GM18951 (cell line): ENCODE measurements around the gene EXD3.

Source experiments
- POLR2A ChIP-seq: IDR thresholded peaks from 4 replicates; pipeline ENCODE4 v1.6.1; 2011; ENCODE audit warnings: mild to moderate bottlenecking; ENCODE audit not compliant: insufficient read length, insufficient read depth; ENCODE audit errors: extremely low read depth
- in situ Hi-C: fragments of 300-500 bp; cut with MboI; formaldehyde crosslinking; loops from one replicate; pipeline ENCODE4 v1.12.0; 2022; ENCODE audit warnings: low sequenced_read_pairs, mixed read lengths, inconsistent platforms; ENCODE audit not compliant: unreplicated experiment

Gene EXD3

GRCh38 chr9:137357166-137357565 lies 65.8 kb downstream of the EXD3 start:
- in situ Hi-C loops: no loop called here
- TF ChIP-seq POLR2A: no peak

DNA sequence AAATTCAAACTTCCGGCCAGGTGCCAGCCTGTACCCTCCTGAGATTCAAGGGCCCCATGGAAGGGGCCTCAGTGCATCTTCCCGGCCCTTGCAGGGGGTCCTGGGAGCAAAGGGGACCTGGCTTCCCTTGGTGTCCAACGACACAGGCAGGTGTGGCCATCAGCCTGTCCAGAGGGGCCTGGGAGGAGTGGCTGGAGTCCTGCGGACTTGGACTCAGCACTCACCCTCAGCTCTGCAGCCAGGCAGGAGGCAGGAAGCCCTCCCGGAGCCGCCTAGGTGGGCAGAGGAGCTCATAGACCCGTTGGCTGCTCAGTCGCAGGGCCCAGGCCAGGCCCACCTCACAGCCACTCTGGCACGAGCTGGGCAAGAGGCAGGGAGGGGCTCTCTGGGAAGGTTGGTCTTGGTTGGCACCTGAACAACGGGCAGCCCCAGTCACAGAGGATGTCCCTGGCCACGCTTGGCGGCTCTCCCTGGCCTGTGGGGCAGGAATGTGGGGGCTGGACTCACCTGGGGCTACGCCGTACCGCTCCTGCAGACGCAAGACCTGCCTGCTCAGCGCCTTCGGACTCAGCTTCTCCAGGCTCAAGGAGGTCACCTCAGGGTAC lies 67.1 kb downstream of the EXD3 start:
- in situ Hi-C loops: no loop called here
- TF ChIP-seq POLR2A: no peak

DNA sequence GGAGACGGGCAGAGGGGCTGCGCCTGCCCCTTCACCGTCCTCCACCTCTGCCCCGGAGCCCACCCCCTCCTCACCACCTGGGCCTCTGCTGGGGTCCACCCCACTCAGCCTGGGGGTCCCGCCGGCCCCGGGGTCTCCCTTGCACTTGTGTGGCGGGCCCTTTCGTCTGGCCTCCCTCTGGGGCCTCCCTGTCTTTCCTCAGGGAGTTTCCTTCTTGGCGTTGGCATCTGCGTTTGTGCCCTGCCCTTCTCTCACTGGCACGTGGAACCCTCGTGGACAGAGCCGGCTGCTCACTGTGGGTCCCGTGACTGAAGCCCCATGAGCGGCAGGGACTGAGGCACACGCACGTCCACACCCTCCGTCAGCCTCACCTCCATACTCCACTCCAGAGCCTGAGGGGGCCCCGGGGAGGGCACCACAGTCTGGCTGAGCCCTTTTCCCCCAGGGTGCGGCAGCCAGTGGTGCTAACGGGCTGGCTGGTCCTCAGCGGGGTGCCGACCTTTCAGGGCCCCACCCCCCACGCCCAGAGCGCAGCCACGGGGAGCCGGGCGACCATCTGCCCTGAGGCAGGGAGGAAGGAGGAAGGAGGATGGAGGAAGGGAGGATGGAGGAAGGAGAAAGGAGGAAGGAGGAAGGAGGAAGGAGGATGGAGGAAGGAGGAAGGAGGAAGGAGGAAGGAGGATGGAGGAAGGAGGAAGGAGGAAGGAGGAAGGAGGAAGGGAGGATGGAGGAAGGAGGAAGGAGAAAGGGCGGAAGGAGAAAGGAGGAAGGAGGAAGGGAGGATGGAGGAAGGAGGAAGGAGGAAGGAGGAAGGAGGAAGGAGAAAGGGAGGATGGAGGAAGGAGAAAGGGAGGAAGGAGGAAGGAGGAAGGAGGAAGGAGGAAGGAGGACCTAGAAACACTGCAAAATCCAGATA lies 67.9 kb downstream of the EXD3 start:
- in situ Hi-C loops: no loop called here

DNA sequence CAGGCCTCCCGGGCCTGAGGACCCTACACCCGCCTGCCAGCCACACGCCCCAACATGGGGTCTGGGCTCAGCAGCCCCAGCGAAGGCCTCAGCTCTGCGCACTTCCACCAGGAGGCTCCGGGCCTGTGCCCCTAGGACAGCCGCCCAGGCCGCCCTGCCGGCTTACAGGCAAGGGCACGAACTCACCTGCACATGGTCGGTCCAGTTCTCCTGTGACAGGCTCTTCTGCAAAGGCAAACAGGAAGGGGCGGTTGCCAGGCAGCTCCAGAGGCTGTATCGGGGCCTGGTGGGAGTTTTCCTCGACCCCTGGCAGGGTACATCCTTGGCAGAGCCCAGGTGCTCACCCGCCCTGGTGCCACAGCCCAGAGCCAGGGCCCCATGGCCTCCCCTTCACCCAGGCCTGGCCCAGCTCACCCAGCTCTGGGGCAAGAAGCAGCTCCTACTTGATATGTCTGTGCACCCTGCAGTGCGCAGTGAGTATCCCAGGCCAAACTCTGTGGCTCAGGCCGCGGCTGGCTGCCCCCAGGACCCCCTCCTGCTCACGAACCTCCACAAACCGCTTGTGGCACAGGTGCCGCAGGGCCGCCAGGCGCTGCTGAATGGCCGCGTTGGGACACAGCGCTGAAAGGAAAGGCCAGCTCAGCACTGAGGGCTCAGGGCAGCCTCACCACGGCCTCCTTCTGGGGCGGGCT lies 68.7 kb downstream of the EXD3 start:
- in situ Hi-C loops: no loop called here
- no peak for TF ChIP-seq POLR2A

More for the DNA sequence above, 67.9 kb downstream of the EXD3 start:
- TF ChIP-seq POLR2A: no peak

GRCh38 chr9:137353223-137354152 lies 69.5 kb downstream of the EXD3 start:
- in situ Hi-C loops: no loop called here
- no peak for TF ChIP-seq POLR2A

DNA sequence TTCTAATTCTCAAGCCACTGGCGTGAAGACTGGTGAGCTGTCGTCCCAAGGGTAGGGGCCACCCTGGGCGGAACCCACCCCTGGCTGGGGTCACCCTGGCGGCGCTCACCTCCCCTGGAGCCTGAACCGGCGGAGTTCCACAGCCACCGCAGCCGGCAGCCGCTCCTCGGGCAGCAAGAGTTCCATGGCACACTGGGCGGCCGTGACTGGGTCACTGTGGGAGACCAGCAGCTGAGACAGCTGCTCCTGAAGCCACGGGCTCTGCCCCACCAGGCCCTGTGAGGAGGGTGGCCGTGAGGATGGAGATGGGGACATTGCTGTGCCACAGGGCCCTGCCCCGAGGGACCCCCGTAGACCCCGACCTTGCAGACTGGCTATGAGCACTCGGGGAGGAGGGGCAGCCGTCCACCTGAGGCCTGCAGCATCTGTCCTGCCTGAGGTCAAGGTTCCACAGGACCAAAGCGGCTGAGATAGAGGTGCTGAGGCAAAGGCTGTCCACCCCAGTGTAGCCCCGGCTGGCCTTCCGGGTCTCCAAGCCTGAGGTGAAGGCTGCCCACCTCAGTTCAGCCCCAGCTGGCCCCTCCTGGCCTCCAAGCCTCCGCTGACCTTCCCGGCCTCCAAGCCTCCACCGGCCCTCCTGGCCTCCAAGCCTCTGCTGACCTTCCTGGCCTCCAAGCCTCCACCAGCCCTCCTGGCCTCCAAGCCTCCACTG lies 70.3 kb downstream of the EXD3 start:
- no peak for TF ChIP-seq POLR2A
- in situ Hi-C loops: no loop called here

DNA sequence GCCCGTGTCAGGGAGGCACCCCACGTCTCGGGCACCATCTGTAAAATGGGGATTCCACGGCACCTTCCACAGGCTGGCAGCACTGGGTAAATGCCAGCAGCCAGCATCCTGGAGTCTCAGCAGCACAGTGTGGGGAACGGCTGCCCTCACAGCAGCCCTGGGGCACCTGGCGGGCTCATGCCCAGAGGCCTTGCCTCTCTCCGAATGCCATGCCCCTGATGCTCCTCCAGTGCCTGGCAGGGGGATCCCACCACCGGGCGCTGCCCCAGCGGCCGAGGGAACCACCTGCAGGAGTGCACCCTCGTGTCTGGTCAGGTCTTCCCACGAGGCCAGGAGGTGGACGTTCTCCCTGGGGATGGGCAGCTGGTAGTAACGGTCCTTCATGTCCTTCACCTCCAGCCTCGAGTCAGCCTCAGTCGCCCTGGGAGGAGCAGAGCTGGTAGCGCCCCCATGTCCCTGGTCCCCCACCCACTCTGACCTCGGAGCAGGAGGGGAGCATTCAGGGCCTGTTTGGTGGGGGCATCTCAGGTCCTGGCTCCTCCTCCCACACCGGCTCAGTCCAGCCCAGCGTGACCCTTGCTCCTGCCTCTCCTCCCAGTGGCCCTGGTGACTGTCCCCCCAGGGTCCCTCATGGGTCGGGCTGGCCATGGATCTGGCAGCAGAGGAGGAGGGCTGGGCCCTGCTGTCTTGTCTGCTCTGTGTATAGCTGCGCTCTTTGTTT lies 71.0 kb downstream of the EXD3 start:
- in situ Hi-C loops: no loop called here
- no peak for TF ChIP-seq POLR2A

DNA sequence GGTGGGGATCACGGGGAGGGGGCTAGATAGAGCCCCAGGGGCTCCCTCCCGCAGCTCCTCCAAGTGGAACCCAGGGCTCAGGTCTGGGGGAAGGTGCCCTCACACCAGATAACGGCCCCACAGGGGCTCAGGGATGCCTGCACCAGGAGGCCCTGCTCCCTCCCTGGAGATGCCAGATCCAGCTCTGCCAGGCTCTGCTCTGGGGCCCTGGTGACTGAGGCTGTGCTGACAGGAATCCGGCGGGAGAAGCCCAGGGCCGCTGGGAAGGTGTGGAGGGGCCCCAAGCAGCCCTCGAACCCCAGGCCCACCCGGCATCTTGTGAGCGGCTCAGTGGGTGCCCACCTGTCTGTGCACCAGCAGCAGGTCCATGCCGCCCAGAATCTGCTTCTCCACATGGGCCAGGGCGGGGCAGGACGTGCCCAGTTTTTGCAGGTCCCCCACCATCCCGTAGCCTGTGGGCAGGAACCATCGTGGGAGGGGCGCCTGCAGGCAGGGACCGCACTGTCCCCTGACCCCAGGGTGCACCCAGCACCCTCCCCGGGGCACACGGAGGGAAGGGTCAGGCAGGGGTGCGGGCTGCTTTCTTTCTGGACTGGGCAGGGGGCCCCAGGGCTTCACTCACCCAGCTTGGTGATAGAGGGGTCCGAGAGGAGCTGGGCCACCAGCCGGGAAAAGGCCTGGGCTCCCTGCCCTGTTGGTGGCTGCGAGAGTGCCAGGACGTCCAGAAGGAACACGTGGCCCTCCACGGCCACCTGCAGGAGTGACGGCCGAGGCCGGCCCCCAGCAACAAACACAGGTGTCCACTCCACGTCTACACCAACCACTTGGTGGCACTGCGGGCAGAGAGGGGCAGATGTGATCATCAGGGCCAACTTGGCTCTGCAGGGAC lies 72.0 kb downstream of the EXD3 start:
- in situ Hi-C loops: no loop called here
- TF ChIP-seq POLR2A: no peak

- in situ Hi-C loops: no loop called here
- no peak for TF ChIP-seq POLR2A
These were observed 73.4 kb downstream of the EXD3 start for GRCh38 chr9:137349471-137350033.

- TF ChIP-seq POLR2A: no peak
- in situ Hi-C loops: no loop called here
These were observed 74.0 kb downstream of the EXD3 start for GRCh38 chr9:137348769-137349470.
